H1 (cell line): ENCODE data around the gene ZNF561. TPM values are rescaled to one million over a fixed set of nuclear protein-coding genes. Genes with fewer than 3 reads are reported as not detected.

Experiments
- CTCF ChIA-PET: fragments of 300-600 bp; sonication (Branson Sonifier 250); formaldehyde crosslinking; loops from one replicate; lab custom pipeline; 2021; ENCODE audit not compliant: partially characterized antibody; lab: Charles Lee
- POLR2A ChIA-PET: fragments of 300-600 bp; sonication (Branson Sonifier 250); formaldehyde crosslinking; loops from one replicate; lab custom pipeline; 2021; ENCODE audit warnings: inconsistent platforms; ENCODE audit not compliant: partially characterized antibody; lab: Charles Lee
- DNase-seq, 2 experiments: peaks; one replicate each; pipeline versions ENCODE4 v3.0.0 to v3.0.0-alpha.2; 2010 to 2022; ENCODE audit warnings: low spot score in 2 of 2, low read depth in 1 of 2, mixed read lengths in 1 of 2
- FAIRE-seq: peaks from 2 replicates; lab custom pipeline; 2011; peaks lifted over from hg19 to GRCh38; lab: Jason Lieb, UNC
- H2AFZ ChIP-seq: 2 replicates; pipeline ENCODE4 v1.8.1; 2012; ENCODE audit warnings: low read length, inconsistent platforms
- H2AK5ac ChIP-seq: 2 replicates; pipeline ENCODE4 v1.6.1; 2013; ENCODE audit warnings: low read depth, low read length
- H2BK120ac ChIP-seq: replicated peaks from 2 replicates; pipeline ENCODE3; 2013; ENCODE audit warnings: low read depth, low read length, inconsistent platforms
- H2BK12ac ChIP-seq: 2 replicates; pipeline ENCODE4 v1.6.1; 2013; ENCODE audit warnings: low read depth, low read length
- H2BK15ac ChIP-seq: 2 replicates; pipeline ENCODE4 v1.6.1; 2013; ENCODE audit warnings: low read length
- H2BK20ac ChIP-seq: 2 replicates; pipeline ENCODE4 v1.6.1; 2013; ENCODE audit warnings: low read length
- H2BK5ac ChIP-seq: 2 replicates; pipeline ENCODE4 v1.6.1; 2013; ENCODE audit warnings: low read depth, low read length
- H3K14ac ChIP-seq: 2 replicates; pipeline ENCODE4 v1.6.1; 2013; ENCODE audit warnings: inconsistent platforms; ENCODE audit not compliant: insufficient read length
- H3K18ac ChIP-seq: 2 replicates; pipeline ENCODE4 v1.6.1; 2013; ENCODE audit warnings: low read length; ENCODE audit errors: extremely low read depth
- H3K23ac ChIP-seq: 2 replicates; pipeline ENCODE4 v1.6.1; 2013; ENCODE audit warnings: inconsistent platforms; ENCODE audit not compliant: insufficient read length
- H3K23me2 ChIP-seq: 2 replicates; pipeline ENCODE4 v1.6.1; 2013; ENCODE audit warnings: low read depth, low read length
- H3K27ac ChIP-seq: 2 replicates; pipeline ENCODE4 v1.6.1; 2011; ENCODE audit warnings: low read depth, low read length, inconsistent platforms
- H3K27me3 ChIP-seq, 4 experiments: replicated peaks in 1 of 4; 1 replicate in 1 of 4; 2 replicates in 3 of 4; pipeline versions ENCODE4 v1.6.1 to v1.8.1; 2011 to 2013; ENCODE audit warnings: low read length in 3 of 4, mild to moderate bottlenecking in 3 of 4, inconsistent platforms in 2 of 4, mixed read lengths in 2 of 4, moderate library complexity in 1 of 4; ENCODE audit not compliant: control insufficient read depth in 3 of 4, insufficient read depth in 3 of 4; ENCODE audit errors: extremely low read depth in 1 of 4
- H3K36me3 ChIP-seq, 4 experiments: 2 replicates each; pipeline versions ENCODE4 v1.6.1 to v1.8.1; 2011 to 2013; ENCODE audit warnings: mild to moderate bottlenecking in 4 of 4, low read length in 3 of 4, moderate library complexity in 2 of 4, control low read depth in 1 of 4, inconsistent platforms in 1 of 4; ENCODE audit not compliant: insufficient read depth in 4 of 4, control insufficient read depth in 2 of 4
- H3K4ac ChIP-seq: replicated peaks from 2 replicates; pipeline ENCODE3; 2013; ENCODE audit warnings: low read length, low read depth, mixed read lengths, inconsistent platforms; ENCODE audit not compliant: insufficient read length
- H3K4me1 ChIP-seq, 4 experiments: replicated peaks in 1 of 4; 1 replicate in 1 of 4; 2 replicates in 3 of 4; pipeline versions ENCODE4 v1.6.1 to v1.8.1; 2011 to 2013; ENCODE audit warnings: low read length in 3 of 4, inconsistent platforms in 2 of 4, mixed read lengths in 1 of 4; ENCODE audit not compliant: insufficient read depth in 4 of 4, control insufficient read depth in 3 of 4
- H3K4me2 ChIP-seq, 2 experiments: 2 replicates each; pipeline versions ENCODE4 v1.6.1 to v1.8.1; 2011 to 2013; ENCODE audit warnings: low read depth in 2 of 2, low read length in 2 of 2, control low read depth in 1 of 2, inconsistent platforms in 1 of 2, mild to moderate bottlenecking in 1 of 2; ENCODE audit not compliant: insufficient read depth in 1 of 2
- H3K4me3 ChIP-seq, 4 experiments: fragments of 200-600, 300-600 bp in 1 of 4; sonication (generic), shearing (Covaris generic), sonication (Bioruptor Twin) in 1 of 4; 2 replicates each; pipeline versions ENCODE4 v1.5.1 to v1.8.1; 2011 to 2016; ENCODE audit warnings: low read length in 4 of 4, low read depth in 3 of 4, control low read depth in 2 of 4, inconsistent platforms in 2 of 4, mild to moderate bottlenecking in 2 of 4, mixed read lengths in 1 of 4, moderate library complexity in 1 of 4; ENCODE audit not compliant: insufficient read depth in 2 of 4; ENCODE audit errors: extremely low read depth in 1 of 4
- H3K56ac ChIP-seq: replicated peaks from 2 replicates; pipeline ENCODE3; 2013; ENCODE audit warnings: low read depth, mild to moderate bottlenecking, mixed read lengths, low read length, inconsistent platforms; ENCODE audit not compliant: insufficient read length
- H3K79me1 ChIP-seq: 2 replicates; pipeline ENCODE4 v1.6.1; 2013; ENCODE audit warnings: low read depth, low read length, control low read depth
- H3K79me2 ChIP-seq, 2 experiments: 2 replicates each; pipeline versions ENCODE4 v1.6.1 to v1.8.1; 2012 to 2013; ENCODE audit warnings: low read length in 2 of 2, mild to moderate bottlenecking in 2 of 2, inconsistent platforms in 1 of 2; ENCODE audit not compliant: insufficient read depth in 2 of 2, control insufficient read depth in 1 of 2
- H3K9ac ChIP-seq, 4 experiments: replicated peaks in 1 of 4; 1 replicate in 1 of 4; 2 replicates in 3 of 4; pipeline versions ENCODE4 v1.6.1 to v1.8.1; 2011 to 2013; ENCODE audit warnings: low read depth in 3 of 4, low read length in 3 of 4, control low read depth in 2 of 4, mild to moderate bottlenecking in 2 of 4, moderate library complexity in 2 of 4, inconsistent platforms in 1 of 4; ENCODE audit errors: extremely low read depth in 1 of 4
- H3K9me3 ChIP-seq, 2 experiments: 2 replicates each; pipeline versions ENCODE4 v1.6.1 to v1.8.1; 2012 to 2013; ENCODE audit warnings: mild to moderate bottlenecking in 2 of 2, moderate library complexity in 2 of 2, control low read depth in 1 of 2, inconsistent platforms in 1 of 2, low read depth in 1 of 2, low read length in 1 of 2, mixed read lengths in 1 of 2; ENCODE audit not compliant: insufficient read depth in 2 of 2
- H4K20me1 ChIP-seq, 2 experiments: replicated peaks in 1 of 2; 2 replicates each; pipeline versions ENCODE3 to v1.8.1; 2011 to 2013; ENCODE audit warnings: inconsistent platforms in 2 of 2, low read length in 2 of 2, mild to moderate bottlenecking in 1 of 2; ENCODE audit not compliant: insufficient read depth in 2 of 2, control insufficient read depth in 1 of 2
- H4K5ac ChIP-seq: 2 replicates; pipeline ENCODE4 v1.6.1; 2013; ENCODE audit warnings: low read length, low read depth, mixed read lengths, inconsistent platforms; ENCODE audit not compliant: insufficient read length
- H4K8ac ChIP-seq: 2 replicates; pipeline ENCODE4 v1.8.0; 2013; ENCODE audit warnings: mild to moderate bottlenecking, moderate library complexity, low read length, inconsistent platforms; ENCODE audit not compliant: insufficient read depth; ENCODE audit errors: extremely low read depth
- H4K91ac ChIP-seq: replicated peaks from 2 replicates; pipeline ENCODE3; 2013; ENCODE audit warnings: low read length, mixed read lengths, inconsistent platforms; ENCODE audit not compliant: insufficient read length
- ATF3 ChIP-seq: IDR thresholded peaks from 2 replicates; pipeline ENCODE4 v1.6.1; 2011; ENCODE audit warnings: low read depth, mild to moderate bottlenecking, low read length; ENCODE audit not compliant: insufficient read depth
- CBX8 ChIP-seq: fragments of 300-800, 300-1000 bp; sonication (generic); IDR thresholded peaks from 2 replicates; pipeline ENCODE4 v1.7.1; 2016; ENCODE audit warnings: low read depth, low read length, borderline replicate concordance
- CREB1 ChIP-seq: IDR thresholded peaks from 2 replicates; pipeline ENCODE4 v1.6.1; 2012; ENCODE audit warnings: inconsistent platforms
- JUND ChIP-seq: IDR thresholded peaks from 2 replicates; pipeline ENCODE4 v1.6.1; 2011; ENCODE audit warnings: mild to moderate bottlenecking, improper control_type of control experiment, low read length
- KDM4A ChIP-seq: IDR thresholded peaks from one replicate; pipeline ENCODE4 v1.7.1; 2012; ENCODE audit warnings: low read depth, mild to moderate bottlenecking, moderate library complexity, low read length, inconsistent platforms; ENCODE audit not compliant: severe bottlenecking
- KDM5A ChIP-seq: fragments of 200-600 bp; IDR thresholded peaks from 2 replicates; pipeline ENCODE4 v1.7.1; 2012; ENCODE audit warnings: mild to moderate bottlenecking, low read length, inconsistent platforms, mixed read lengths
- MAFK ChIP-seq: IDR thresholded peaks from 2 replicates; pipeline ENCODE4 v1.6.1; 2012; ENCODE audit warnings: low read depth, mild to moderate bottlenecking, improper control_type of control experiment, low read length
- PHF8 ChIP-seq: fragments of 200-600 bp; sonication (generic); conservative IDR thresholded peaks from 2 replicates; pipeline ENCODE4 v1.7.1; 2012; ENCODE audit warnings: low read depth, mild to moderate bottlenecking, inconsistent platforms, low read length, moderate library complexity
- POLR2A ChIP-seq, 2 experiments: IDR thresholded peaks; 1 replicate in 1 of 2; 2 replicates in 1 of 2; pipeline ENCODE4 v1.6.1; 2011; ENCODE audit warnings: low read depth in 2 of 2, low read length in 2 of 2, mild to moderate bottlenecking in 2 of 2; ENCODE audit errors: control extremely low read depth in 1 of 2
- SIRT6 ChIP-seq: IDR thresholded peaks from one replicate; pipeline ENCODE4 v1.7.1; 2012; ENCODE audit warnings: low read length, inconsistent platforms
- SP1 ChIP-seq: IDR thresholded peaks from 2 replicates; pipeline ENCODE4 v1.6.1; 2011; ENCODE audit warnings: low read depth, low read length
- SUZ12 ChIP-seq: fragments of 200-600 bp; sonication (generic); IDR thresholded peaks from 2 replicates; pipeline ENCODE4 v1.6.1; 2012; ENCODE audit warnings: mild to moderate bottlenecking, inconsistent platforms, low read length, moderate library complexity, mixed read lengths
- WGBS, 2 experiments: shearing (Covaris generic) in 1 of 2; methylation state at CpG; one replicate each; pipeline versions ENCODE4 v1.1.6 to v1.1.7; 2013 to 2015; ENCODE audit warnings: low lambda C conversion rate in 2 of 2, mixed read lengths in 2 of 2, inconsistent platforms in 1 of 2, low coverage in 1 of 2, missing lambda C conversion rate in 1 of 2; ENCODE audit not compliant: insufficient replicate concordance in 2 of 2, insufficient coverage in 1 of 2, insufficient read length in 1 of 2; ENCODE audit errors: extremely low coverage in 1 of 2, missing lambda C conversion rate in 1 of 2; 5-methylcytosine and 5-hydroxymethylcytosine counted together
- polyA plus RNA-seq, 7 experiments: library from polyadenylated mRNA; depleted of rRNA in 3 of 7; stranded (reverse) in 5 of 7; unstranded in 2 of 7; fragments of >200 nt in 5 of 7; fragments of 200-250 nt in 2 of 7; gene quantifications; 1 replicate in 5 of 7; 2 replicates in 1 of 7; 4 replicates in 1 of 7; pipeline versions ENCODE4 v1.2.1 to v1.2.3, GENCODE V29; 2011 to 2013; ENCODE audit warnings: missing spikeins in 2 of 7, mixed read lengths in 2 of 7
- total RNA-seq: library from RNA; stranded (reverse); fragmentation: NEBNext Ultra II Directional; extraction: Animal tissue kit (Norgen Biotek cat#: 25700); gene quantifications from 2 replicates; pipeline ENCODE4 v1.2.1, GENCODE V29; 2021

The ZNF561 gene
- total and polyA plus RNA-seq, 2 of the 8 experiments (the other 6 are each of a cell fraction or from before 2014, with no cell fraction given), result 28.6 to 64.7 TPM

- no peak overlapping the region for H3K4me2 ChIP-seq
- no peak overlapping the region for H4K91ac ChIP-seq
- 81 to 100% methylated on average over 1 to 3 of the region's 3 CpGs for WGBS, 2 experiments
- FAIRE-seq, result no peak
- no peak overlapping the region for H2BK120ac ChIP-seq
- POLR2A ChIA-PET, result interaction anchor here (1.7 kb wide), 1 partner anchor 9 kb away, joined by 8 read pairs; no protein-coding TSS in a partner anchor
- CTCF ChIA-PET, result no interaction called here
- no peaks in the 10 kb centered on the region for H3K79me1 ChIP-seq
- H3K4me1 ChIP-seq, result no peaks in the 10 kb centered on the region
- no peak overlapping the region for H3K9ac ChIP-seq
- TF ChIP-seq MAFK, result no peak
- no peak for TF ChIP-seq SIRT6
- no peak for TF ChIP-seq KDM4A
- no peak for TF ChIP-seq CBX8
- no peak for TF ChIP-seq ATF3
- no peak for TF ChIP-seq PHF8
- no peak for TF ChIP-seq SP1
- TF ChIP-seq CREB1, result no peak
- no peak for TF ChIP-seq POLR2A (IDR thresholded peaks at IDR 0.05; ENCODE audit: control extremely low read depth in 1 of 2, low read depth in 2 of 2, low read length in 2 of 2)
- TF ChIP-seq JUND, result no peak
- TF ChIP-seq KDM5A, result no peak
- no peak for TF ChIP-seq SUZ12
- no peak overlapping the region for H3K4ac ChIP-seq
- no peak overlapping the region for H2BK12ac ChIP-seq
- no peak overlapping the region for H2BK20ac ChIP-seq
- no peak overlapping the region for H4K5ac ChIP-seq
- no peak overlapping the region for H2AK5ac ChIP-seq
- H3K9me3 ChIP-seq, result peaks cover 8 to 24% of the 10 kb centered on the region in 2 experiments
- no peak overlapping the region for H3K27ac ChIP-seq
- H3K4me3 ChIP-seq, result no peak overlapping the region
- DNase-seq, result no peak
- no peak overlapping the region for H3K18ac ChIP-seq
- no peaks in the 10 kb centered on the region for H3K27me3 ChIP-seq
- no peak overlapping the region for H3K23ac ChIP-seq
- H3K14ac ChIP-seq, result no peak overlapping the region
- H4K20me1 ChIP-seq, result no peaks in the 10 kb centered on the region
- no peak overlapping the region for H2AFZ ChIP-seq
- H3K23me2 ChIP-seq, result no peaks in the 10 kb centered on the region
- no peak overlapping the region for H2BK15ac ChIP-seq
- no peaks in the 10 kb centered on the region for H3K36me3 ChIP-seq
- H3K56ac ChIP-seq, result no peak overlapping the region
- no peak overlapping the region for H4K8ac ChIP-seq
- no peaks in the 10 kb centered on the region for H3K79me2 ChIP-seq
- H2BK5ac ChIP-seq, result no peak overlapping the region
Observed at GRCh38 chr19:9597027-9597426, 24.0 kb downstream of the ZNF561 start.
